ENCODE data around the gene KIF4A.

Gene KIF4A

GRCh38 chrX:70423936-70424675 lies 134.2 kb downstream of the KIF4A start:
- TF ChIP-seq NFIC (IDR thresholded peaks at IDR 0.05) (no peak), CEBPB (IDR thresholded peaks at IDR 0.05) (no peak), TEAD4 (IDR thresholded peaks at IDR 0.05) (no peak), CREB1 (IDR thresholded peaks at IDR 0.05; ENCODE audit: low read depth) (no peak), ZBTB7A (IDR thresholded peaks at IDR 0.05; ENCODE audit: low read depth) (no peak)
- TF ChIP-seq, protein P1, sequence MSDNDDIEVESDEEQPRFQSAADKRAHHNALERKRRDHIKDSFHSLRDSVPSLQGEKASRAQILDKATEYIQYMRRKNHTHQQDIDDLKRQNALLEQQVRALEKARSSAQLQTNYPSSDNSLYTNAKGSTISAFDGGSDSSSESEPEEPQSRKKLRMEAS (IDR thresholded peaks at IDR 0.05), result no peak

DNA sequence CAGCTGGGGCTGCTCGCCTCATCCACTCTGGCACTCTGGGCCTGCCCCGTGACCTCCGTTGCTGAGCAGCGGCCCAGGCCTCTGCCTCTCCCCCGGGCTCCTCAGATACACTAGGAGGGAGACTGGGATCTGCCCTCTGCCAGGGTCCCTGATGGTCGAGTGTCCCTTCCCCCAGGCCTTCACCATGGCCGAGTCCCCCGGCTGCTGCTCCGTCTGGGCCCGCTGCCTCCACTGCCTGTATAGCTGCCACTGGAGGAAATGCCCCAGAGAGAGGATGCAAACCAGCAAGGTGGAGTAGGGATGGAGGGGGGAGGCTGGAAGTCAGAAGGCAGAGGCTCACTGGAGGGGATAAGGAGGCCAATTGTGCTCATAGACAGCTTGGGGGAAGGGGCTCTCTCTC lies 134.9 kb downstream of the KIF4A start:
- TF ChIP-seq YY1 (IDR thresholded peaks at IDR 0.05; ENCODE audit: low read depth), result no peak
- no peak for TF ChIP-seq NFIC (IDR thresholded peaks at IDR 0.05)
- TF ChIP-seq REST (IDR thresholded peaks at IDR 0.05; ENCODE audit: low read depth), result no peak
- no peak for TF ChIP-seq EP300 (IDR thresholded peaks at IDR 0.05; ENCODE audit: borderline replicate concordance)
- no peak for TF ChIP-seq TCF12 (IDR thresholded peaks at IDR 0.05; ENCODE audit: low read depth)
- TF ChIP-seq TAF1 (IDR thresholded peaks at IDR 0.05; ENCODE audit: low read depth), result no peak
- no peak for TF ChIP-seq FOXM1 (IDR thresholded peaks at IDR 0.05; ENCODE audit: borderline replicate concordance, low read depth)
- TF ChIP-seq CEBPB (IDR thresholded peaks at IDR 0.05), result no peak

- no peak for TF ChIP-seq TAF1 (IDR thresholded peaks at IDR 0.05; ENCODE audit: low read depth)
- TF ChIP-seq EGR1 (IDR thresholded peaks at IDR 0.05), result no peak
- TF ChIP-seq USF1 (IDR thresholded peaks at IDR 0.05), result no peak
- TF ChIP-seq, protein P1 (IDR thresholded peaks at IDR 0.05), result no peak
- TF ChIP-seq CREB1 (IDR thresholded peaks at IDR 0.05; ENCODE audit: low read depth), result no peak
- TF ChIP-seq TEAD4 (IDR thresholded peaks at IDR 0.05), result no peak
- TF ChIP-seq EP300 (IDR thresholded peaks at IDR 0.05; ENCODE audit: borderline replicate concordance), result no peak
Measured at GRCh38 chrX:70426286-70427278, 136.7 kb downstream of the KIF4A start.

GRCh38 chrX:70427365-70427764 lies 137.5 kb downstream of the KIF4A start:
- TF ChIP-seq TEAD4 (IDR thresholded peaks at IDR 0.05), result no peak
- no peak for TF ChIP-seq FOXM1 (IDR thresholded peaks at IDR 0.05; ENCODE audit: borderline replicate concordance, low read depth)

GRCh38 chrX:70429759-70430158 lies 139.9 kb downstream of the KIF4A start:
- TF ChIP-seq, protein P1 (IDR thresholded peaks at IDR 0.05), result no peak
- TF ChIP-seq TEAD4 (IDR thresholded peaks at IDR 0.05) (no peak), NFIC (IDR thresholded peaks at IDR 0.05) (no peak), FOXM1 (IDR thresholded peaks at IDR 0.05; ENCODE audit: borderline replicate concordance, low read depth) (no peak), CEBPB (IDR thresholded peaks at IDR 0.05) (no peak), RAD21 (IDR thresholded peaks at IDR 0.05; ENCODE audit: low read depth) (no peak), EP300 (IDR thresholded peaks at IDR 0.05; ENCODE audit: borderline replicate concordance) (no peak), YY1 (IDR thresholded peaks at IDR 0.05; ENCODE audit: low read depth) (no peak), USF1 (IDR thresholded peaks at IDR 0.05) (no peak), ZBTB7A (IDR thresholded peaks at IDR 0.05; ENCODE audit: low read depth) (no peak), TCF12 (IDR thresholded peaks at IDR 0.05; ENCODE audit: low read depth) (no peak), EGR1 (IDR thresholded peaks at IDR 0.05) (no peak), REST (IDR thresholded peaks at IDR 0.05; ENCODE audit: low read depth) (no peak), CREB1 (IDR thresholded peaks at IDR 0.05; ENCODE audit: low read depth) (no peak), TAF1 (IDR thresholded peaks at IDR 0.05; ENCODE audit: low read depth) (no peak)

Measured in Ishikawa (cell line).